Neural progenitor cell (in vitro differentiated cells): ENCODE results near the gene AP2B1. TPM values are rescaled to one million over a fixed set of nuclear protein-coding genes. Genes with fewer than 3 reads are reported as not detected.

Experiments
- DNase-seq: peaks from one replicate; pipeline ENCODE4 v3.0.0-alpha.2; 2016; ENCODE audit warnings: low spot score
- H2AFZ ChIP-seq: fragments of 200-600 bp; sonication (generic); replicated peaks from 2 replicates; pipeline ENCODE4 v1.6.1; 2016; ENCODE audit warnings: antibody characterized with exemption
- H3F3A ChIP-seq: fragments of 200-600 bp; sonication (generic); 2 replicates; pipeline ENCODE4 v1.6.1; 2016; ENCODE audit warnings: antibody characterized with exemption, low read depth
- H3K27ac ChIP-seq: fragments of 200-600 bp; sonication (generic); 2 replicates; pipeline ENCODE4 v1.5.1; 2016; ENCODE audit warnings: mild to moderate bottlenecking
- H3K27me3 ChIP-seq: fragments of 200-600 bp; sonication (generic); 2 replicates; pipeline ENCODE4 v1.6.1; 2016; ENCODE audit warnings: mild to moderate bottlenecking, moderate library complexity
- H3K36me3 ChIP-seq: fragments of 200-600 bp; sonication (generic); 2 replicates; pipeline ENCODE4 v1.5.1; 2016
- H3K4me1 ChIP-seq: fragments of 200-600 bp; sonication (generic); 2 replicates; pipeline ENCODE4 v1.6.1; 2016; ENCODE audit warnings: mixed run types
- H3K4me2 ChIP-seq: fragments of 200-600 bp; sonication (generic); 2 replicates; pipeline ENCODE4 v1.6.1; 2016
- H3K4me3 ChIP-seq: fragments of 200-600 bp; sonication (generic); 2 replicates; pipeline ENCODE4 v1.5.1; 2016
- H3K79me2 ChIP-seq: fragments of 200-600 bp; sonication (generic); 2 replicates; pipeline ENCODE4 v1.6.1; 2016; ENCODE audit warnings: low read depth
- H3K9ac ChIP-seq: fragments of 200-600 bp; sonication (generic); 2 replicates; pipeline ENCODE4 v1.6.1; 2016
- H3K9me3 ChIP-seq: fragments of 200-600 bp; sonication (generic); 2 replicates; pipeline ENCODE4 v1.5.1; 2016; ENCODE audit warnings: low read depth
- H4K20me1 ChIP-seq: fragments of 200-600 bp; sonication (generic); 2 replicates; pipeline ENCODE4 v1.6.1; 2016; ENCODE audit warnings: low read depth
- H3K27ac Mint-ChIP-seq: 3 replicates; pipeline ENCODE4 v1.8.0; 2021; ENCODE audit warnings: mixed read lengths
- H3K27me3 Mint-ChIP-seq: 2 replicates; pipeline ENCODE4 v1.8.0; 2022; ENCODE audit warnings: low read depth, mild to moderate bottlenecking, inconsistent platforms, moderate library complexity, mixed read lengths; ENCODE audit not compliant: insufficient read depth
- H3K36me3 Mint-ChIP-seq: 3 replicates; pipeline ENCODE4 v1.8.0; 2021; ENCODE audit warnings: mixed read lengths
- H3K4me1 Mint-ChIP-seq: 3 replicates; pipeline ENCODE4 v1.8.0; 2021; ENCODE audit warnings: mixed read lengths
- H3K4me3 Mint-ChIP-seq: 3 replicates; pipeline ENCODE4 v1.8.0; 2021; ENCODE audit warnings: mild to moderate bottlenecking, moderate library complexity, mixed read lengths
- H3K9me3 Mint-ChIP-seq: 3 replicates; pipeline ENCODE4 v1.8.0; 2020; ENCODE audit warnings: mixed read lengths
- EZH2 ChIP-seq: fragments of 200-600 bp; sonication (generic); IDR thresholded peaks from 2 replicates; pipeline ENCODE4 v1.6.1; 2017; ENCODE audit warnings: antibody characterized with exemption, mild to moderate bottlenecking, moderate library complexity
- EZH2phosphoT487 ChIP-seq: fragments of 200-600 bp; sonication (generic); IDR thresholded peaks from 2 replicates; pipeline ENCODE4 v1.6.1; 2017; ENCODE audit warnings: antibody characterized with exemption
- total RNA-seq: library from RNA; depleted of rRNA; stranded (reverse); fragments of >200 nt; gene quantifications from 2 replicates; pipeline ENCODE4 v1.2.3, GENCODE V29; 2015; ENCODE audit warnings: low replicate concordance
- TF ChIP-seq, protein P1 (sequence below): fragments of 200-600 bp; sonication (generic); IDR thresholded peaks from 2 replicates; pipeline ENCODE4 v1.5.1; 2017; ENCODE audit warnings: antibody characterized with exemption, mild to moderate bottlenecking

Gene AP2B1
- total RNA-seq, 1 donor from 2014 or later = 125 TPM

DNA sequence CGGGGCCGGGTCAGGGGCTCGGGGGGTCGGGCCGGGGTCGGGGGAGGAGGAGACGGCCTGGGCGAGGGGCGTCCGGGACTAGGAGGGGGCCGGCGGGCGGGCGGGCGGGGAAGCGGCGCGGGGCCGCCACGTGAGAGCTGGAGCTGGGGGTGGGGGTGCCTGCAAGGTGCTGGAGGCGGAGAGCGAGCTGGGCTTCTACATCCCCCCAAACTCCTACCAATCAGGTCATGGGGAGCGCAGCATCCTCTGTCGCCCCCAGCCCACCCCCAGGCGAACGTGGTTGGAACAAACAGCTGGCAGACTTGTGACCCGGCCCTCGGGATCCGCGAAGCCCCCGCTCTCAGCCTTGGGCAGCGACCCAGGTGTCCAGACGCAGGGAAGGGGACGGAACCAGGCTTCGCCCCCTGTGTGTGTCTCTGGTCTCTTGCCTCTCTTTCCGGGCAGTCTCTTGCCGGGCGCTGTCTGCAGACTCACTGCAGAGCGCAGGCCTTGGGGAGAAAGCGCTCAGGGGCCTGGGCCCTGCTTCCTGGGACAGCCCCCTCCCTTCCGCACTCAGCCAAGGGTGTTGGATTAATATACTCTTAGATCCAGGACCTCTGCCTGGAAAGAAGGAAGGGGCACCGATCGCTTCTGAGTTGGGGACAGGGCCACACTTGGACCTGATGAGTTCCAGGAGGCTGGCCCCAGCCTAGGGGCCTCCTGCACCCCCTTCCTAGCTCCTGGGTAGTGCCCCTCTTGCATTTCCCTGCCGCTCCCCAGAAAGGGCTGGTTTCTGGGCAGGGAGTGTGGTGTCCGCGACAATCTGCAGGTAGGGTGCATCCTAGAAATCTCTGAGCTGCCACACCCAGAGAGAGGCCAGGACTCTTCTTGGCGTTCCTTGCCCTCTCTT lies 145.0 kb downstream of the AP2B1 start:
- TF ChIP-seq EZH2phosphoT487 (no peak), EZH2 (no peak)
- TF ChIP-seq, protein P1, sequence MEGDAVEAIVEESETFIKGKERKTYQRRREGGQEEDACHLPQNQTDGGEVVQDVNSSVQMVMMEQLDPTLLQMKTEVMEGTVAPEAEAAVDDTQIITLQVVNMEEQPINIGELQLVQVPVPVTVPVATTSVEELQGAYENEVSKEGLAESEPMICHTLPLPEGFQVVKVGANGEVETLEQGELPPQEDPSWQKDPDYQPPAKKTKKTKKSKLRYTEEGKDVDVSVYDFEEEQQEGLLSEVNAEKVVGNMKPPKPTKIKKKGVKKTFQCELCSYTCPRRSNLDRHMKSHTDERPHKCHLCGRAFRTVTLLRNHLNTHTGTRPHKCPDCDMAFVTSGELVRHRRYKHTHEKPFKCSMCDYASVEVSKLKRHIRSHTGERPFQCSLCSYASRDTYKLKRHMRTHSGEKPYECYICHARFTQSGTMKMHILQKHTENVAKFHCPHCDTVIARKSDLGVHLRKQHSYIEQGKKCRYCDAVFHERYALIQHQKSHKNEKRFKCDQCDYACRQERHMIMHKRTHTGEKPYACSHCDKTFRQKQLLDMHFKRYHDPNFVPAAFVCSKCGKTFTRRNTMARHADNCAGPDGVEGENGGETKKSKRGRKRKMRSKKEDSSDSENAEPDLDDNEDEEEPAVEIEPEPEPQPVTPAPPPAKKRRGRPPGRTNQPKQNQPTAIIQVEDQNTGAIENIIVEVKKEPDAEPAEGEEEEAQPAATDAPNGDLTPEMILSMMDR = no peak
- Histone ChIP-seq H2AFZ (peak overlapping the region; percentile 46), H3F3A (peaks cover 12% of the 10 kb centered on the region), H4K20me1 (peaks cover 43% of the 10 kb centered on the region), H3K79me2 (no peaks in the 10 kb centered on the region), H3K27me3 (peaks cover 26% of the 10 kb centered on the region), H3K4me1 (peaks cover 22% of the 10 kb centered on the region), H3K36me3 (no peaks in the 10 kb centered on the region), H3K9ac (no peak overlapping the region), H3K4me3 (peak overlapping the region; percentile 96), H3K27ac (no peak overlapping the region), H3K9me3 (no peaks in the 10 kb centered on the region), H3K4me2 (peak overlapping the region; percentile 93)
- peak; percentile 47 for DNase-seq
- Mint-ChIP-seq H3K36me3 (peaks cover 4% of the 10 kb centered on the region), H3K27me3 (peaks cover 8% of the 10 kb centered on the region), H3K4me1 (peaks cover 40% of the 10 kb centered on the region), H3K4me3 (peak overlapping the region; percentile 96), H3K9me3 (no peaks in the 10 kb centered on the region), H3K27ac (peak overlapping the region; percentile 93)

DNA sequence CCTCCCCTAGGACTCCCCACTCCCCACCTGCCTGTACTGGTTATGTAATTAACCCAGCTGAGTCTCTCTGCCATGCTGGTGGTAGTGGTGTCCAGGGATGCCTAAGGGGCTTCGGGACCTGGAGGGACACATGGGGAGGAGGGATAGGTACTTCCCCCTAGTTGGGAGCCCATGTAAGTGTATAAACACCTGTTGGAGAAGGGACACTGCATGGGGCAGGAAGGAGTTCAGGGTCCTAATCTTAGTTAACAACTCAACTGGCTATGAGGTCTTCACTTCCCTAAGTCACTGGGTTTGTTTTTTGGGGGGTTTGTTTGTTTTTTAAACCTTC lies 145.6 kb downstream of the AP2B1 start:
- Mint-ChIP-seq H3K9me3 (no peaks in the 10 kb centered on the region), H3K4me1 (peaks cover 36% of the 10 kb centered on the region), H3K27ac (no peak overlapping the region), H3K4me3 (peak overlapping the region; percentile 96), H3K36me3 (peaks cover 6% of the 10 kb centered on the region), H3K27me3 (peaks cover 8% of the 10 kb centered on the region)
- H3K4me1 ChIP-seq = peaks cover 22% of the 10 kb centered on the region
- peaks cover 37% of the 10 kb centered on the region for H4K20me1 ChIP-seq
- H3K27me3 ChIP-seq = peaks cover 26% of the 10 kb centered on the region
- no peaks in the 10 kb centered on the region for H3K79me2 ChIP-seq
- TF ChIP-seq EZH2phosphoT487 = no peak
- TF ChIP-seq, protein P1 = no peak
- no peak for TF ChIP-seq EZH2
- DNase-seq = no peak
- no peaks in the 10 kb centered on the region for H3K9me3 ChIP-seq
- peaks cover 12% of the 10 kb centered on the region for H3F3A ChIP-seq
- no peak overlapping the region for H2AFZ ChIP-seq
- peak overlapping the region; percentile 96 for H3K4me3 ChIP-seq
- no peak overlapping the region for H3K27ac ChIP-seq
- H3K9ac ChIP-seq = no peak overlapping the region
- peak overlapping the region; percentile 93 for H3K4me2 ChIP-seq
- no peaks in the 10 kb centered on the region for H3K36me3 ChIP-seq

DNA sequence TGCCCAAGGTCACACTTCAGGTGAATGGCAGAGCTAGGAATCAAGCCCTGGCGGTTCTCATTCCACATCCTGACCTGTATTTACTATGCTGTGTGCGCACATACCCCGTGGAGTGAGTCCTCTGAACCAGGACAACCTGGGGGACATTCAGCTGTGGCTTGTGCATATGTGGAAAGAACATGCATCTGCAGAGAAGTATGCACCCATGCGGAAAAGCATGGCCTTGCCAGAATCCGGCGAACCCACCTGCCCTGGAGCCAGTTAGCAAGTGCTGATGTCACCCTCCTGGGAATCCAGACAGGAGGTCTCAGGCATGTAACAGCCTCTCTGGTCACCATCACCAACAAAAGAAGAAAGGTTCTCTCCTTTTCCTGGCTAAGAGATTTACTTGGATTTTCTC lies 146.2 kb downstream of the AP2B1 start:
- H3K79me2 ChIP-seq = no peaks in the 10 kb centered on the region
- H3K27ac Mint-ChIP-seq = no peak overlapping the region
- no peaks in the 10 kb centered on the region for H3K9me3 Mint-ChIP-seq
- no peak overlapping the region for H3K27ac ChIP-seq
- peaks cover 8% of the 10 kb centered on the region for H3K27me3 Mint-ChIP-seq
- no peaks in the 10 kb centered on the region for H3K36me3 ChIP-seq
- H3K27me3 ChIP-seq = peaks cover 32% of the 10 kb centered on the region
- no peak for DNase-seq
- no peak overlapping the region for H3K4me3 Mint-ChIP-seq
- no peak overlapping the region for H3K4me2 ChIP-seq
- H3K4me1 ChIP-seq = peaks cover 22% of the 10 kb centered on the region
- no peak overlapping the region for H2AFZ ChIP-seq
- H3F3A ChIP-seq = peaks cover 12% of the 10 kb centered on the region
- H3K9me3 ChIP-seq = no peaks in the 10 kb centered on the region
- H4K20me1 ChIP-seq = peaks cover 36% of the 10 kb centered on the region
- H3K36me3 Mint-ChIP-seq = peaks cover 6% of the 10 kb centered on the region
- peaks cover 31% of the 10 kb centered on the region for H3K4me1 Mint-ChIP-seq
- H3K4me3 ChIP-seq = no peak overlapping the region
- H3K9ac ChIP-seq = no peak overlapping the region
- TF ChIP-seq, protein P1 = no peak
- TF ChIP-seq EZH2 (no peak), EZH2phosphoT487 (no peak)
